GM12892 (cell line): Measurements from ENCODE around the gene AQP6.

ENCODE experiments used
- DNase-seq: peaks from one replicate; pipeline ENCODE4 v3.0.0; 2011; ENCODE audit not compliant: insufficient read length
- FAIRE-seq: peaks from 2 replicates; lab custom pipeline; 2011; peaks lifted over from hg19 to GRCh38; lab: Jason Lieb, UNC
- POLR2A ChIP-seq: IDR thresholded peaks from 2 replicates; pipeline ENCODE4 v1.6.1; 2011; ENCODE audit warnings: low read depth, low read length, control low read depth
- POLR2AphosphoS5 ChIP-seq: IDR thresholded peaks from 2 replicates; pipeline ENCODE4 v1.6.1; 2011; ENCODE audit warnings: low read depth, low read length, control low read depth
- TAF1 ChIP-seq: IDR thresholded peaks from 2 replicates; pipeline ENCODE4 v1.6.1; 2011; ENCODE audit warnings: low read depth, mild to moderate bottlenecking, control low read depth, low read length, borderline replicate concordance

AQP6 gene

DNA sequence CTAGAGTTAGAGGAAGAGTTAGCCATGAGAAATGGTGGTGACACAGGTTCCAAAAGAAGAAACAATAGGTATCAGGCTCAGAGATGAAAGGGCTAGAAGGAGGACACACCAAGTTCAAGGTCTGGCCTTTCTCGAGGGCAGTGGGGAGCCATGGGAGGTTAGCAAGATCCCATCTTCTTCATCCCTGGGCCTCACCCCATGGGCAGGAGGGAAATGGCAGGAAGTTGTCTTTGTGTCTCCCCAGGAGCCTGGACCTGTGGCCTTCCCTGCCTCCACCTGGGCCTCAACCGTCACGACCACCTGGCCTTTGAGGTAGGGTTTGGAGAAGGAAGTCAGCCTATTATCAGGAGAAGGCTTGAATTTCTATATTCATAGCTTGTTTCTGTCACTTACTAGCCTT lies 28.0 kb upstream of the AQP6 start:
- DNase-seq (no peak), FAIRE-seq (no peak)
- TF ChIP-seq POLR2AphosphoS5 (no peak), POLR2A (no peak), TAF1 (no peak)

DNA sequence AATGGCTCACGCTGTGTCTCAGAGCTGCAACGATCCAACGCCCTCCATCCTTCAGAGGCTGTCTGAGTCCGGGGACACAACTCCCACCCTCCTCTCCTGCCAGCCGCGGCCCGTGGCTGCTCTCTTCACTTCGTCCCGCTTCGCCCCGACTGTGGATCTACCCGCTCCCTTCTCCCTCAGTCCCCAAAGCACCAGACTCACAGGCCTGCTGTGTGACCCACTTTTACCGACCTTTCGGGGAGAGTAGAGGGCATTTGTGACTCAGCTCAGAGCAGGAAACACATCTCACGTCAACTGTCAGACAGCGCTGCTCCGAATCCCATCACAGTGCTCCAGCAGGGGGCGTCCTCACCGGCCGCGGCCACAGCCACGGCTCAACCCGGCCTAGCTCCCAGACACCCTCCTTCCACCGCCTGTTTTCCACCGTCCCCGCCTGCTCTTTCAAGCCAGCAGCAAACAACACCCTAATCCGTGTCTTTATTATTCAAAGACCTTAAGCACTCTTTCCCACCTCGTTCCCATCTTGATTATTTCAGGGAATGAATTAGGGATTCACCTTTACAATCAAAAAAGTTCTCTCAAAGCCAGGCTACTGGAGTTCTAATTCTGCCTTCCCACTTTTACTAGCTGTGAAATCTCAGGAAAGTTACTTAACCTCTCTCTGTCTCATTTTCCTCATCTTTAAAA lies 27.2 kb upstream of the AQP6 start:
- DNase-seq (peak; percentile 82), FAIRE-seq (peak; percentile 97)
- TF ChIP-seq TAF1 (no peak), POLR2AphosphoS5 (no peak), POLR2A (no peak)

DNA sequence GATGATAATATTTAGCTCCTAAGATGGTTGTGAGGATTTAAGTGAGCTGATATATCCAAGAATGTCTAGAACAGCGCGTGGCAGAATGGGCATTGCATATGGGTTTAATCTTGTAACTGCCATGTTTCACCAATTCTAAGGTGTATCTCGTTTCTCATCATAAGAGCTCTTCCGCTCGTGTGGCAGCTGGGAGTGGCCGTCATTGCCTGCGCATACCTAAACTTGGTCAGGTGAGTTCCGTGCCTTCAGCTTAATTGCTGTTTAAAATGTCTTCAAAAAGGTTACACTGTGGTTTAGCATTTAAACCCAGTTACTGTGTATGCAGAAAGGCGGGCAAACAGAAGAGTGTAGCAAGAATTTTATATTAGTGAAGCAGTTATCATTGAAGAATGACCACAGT lies 26.7 kb upstream of the AQP6 start:
- no peak for TF ChIP-seq TAF1
- no peak for TF ChIP-seq POLR2A
- no peak for TF ChIP-seq POLR2AphosphoS5
- DNase-seq (no peak), FAIRE-seq (no peak)

DNA sequence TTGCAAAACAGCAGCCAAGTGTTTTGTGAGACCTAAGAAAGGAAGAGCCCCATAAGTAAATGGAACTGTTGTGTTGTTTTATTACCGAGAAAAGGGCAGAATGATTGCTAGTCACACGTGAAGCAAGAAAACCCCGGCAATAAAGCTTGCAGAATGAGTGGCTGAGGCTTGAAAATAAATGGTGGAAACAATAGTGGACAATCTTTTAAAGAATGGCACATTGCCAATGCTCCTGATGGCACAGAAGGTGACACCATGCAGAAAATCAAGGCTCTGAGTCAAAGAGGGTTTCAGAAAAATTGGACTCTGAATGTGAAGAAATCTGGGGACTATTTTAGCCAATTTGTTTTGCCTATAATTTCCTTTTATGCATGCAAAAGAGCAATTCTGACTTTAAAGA lies 26.2 kb upstream of the AQP6 start:
- DNase-seq = no peak
- FAIRE-seq = no peak
- no peak for TF ChIP-seq POLR2A
- no peak for TF ChIP-seq TAF1
- no peak for TF ChIP-seq POLR2AphosphoS5

DNA sequence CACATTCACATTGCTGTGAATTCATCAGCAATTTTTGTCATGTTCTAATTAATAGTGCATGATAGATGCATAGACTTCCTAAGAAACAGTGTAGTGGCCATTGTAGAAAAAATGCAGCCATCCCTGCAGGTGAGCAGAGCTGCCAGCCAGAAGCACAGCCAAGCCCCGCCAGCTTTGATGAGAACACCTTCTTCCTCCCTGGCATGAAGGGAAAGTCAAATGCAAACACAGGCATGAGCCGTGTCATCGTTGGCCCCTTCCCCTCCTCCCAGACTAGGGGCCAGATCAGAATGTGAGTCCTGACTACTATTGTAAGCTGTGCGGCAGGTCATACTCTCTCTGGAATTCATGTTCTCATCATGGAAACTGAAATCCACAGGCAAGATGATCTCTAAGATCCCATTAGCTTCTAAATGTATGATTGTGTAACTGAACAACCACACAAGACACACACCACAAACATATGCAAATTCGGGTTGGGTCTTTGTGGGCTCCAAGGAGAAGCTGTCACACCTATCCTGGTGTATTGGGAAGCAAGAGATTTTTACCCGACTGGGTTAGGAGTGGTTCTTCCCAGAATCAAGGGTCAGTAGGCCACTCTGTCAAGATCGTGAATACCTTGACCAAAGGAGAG lies 25.0 kb upstream of the AQP6 start:
- DNase-seq (no peak), FAIRE-seq (no peak)
- no peak for TF ChIP-seq POLR2A
- TF ChIP-seq POLR2AphosphoS5 = no peak
- no peak for TF ChIP-seq TAF1

DNA sequence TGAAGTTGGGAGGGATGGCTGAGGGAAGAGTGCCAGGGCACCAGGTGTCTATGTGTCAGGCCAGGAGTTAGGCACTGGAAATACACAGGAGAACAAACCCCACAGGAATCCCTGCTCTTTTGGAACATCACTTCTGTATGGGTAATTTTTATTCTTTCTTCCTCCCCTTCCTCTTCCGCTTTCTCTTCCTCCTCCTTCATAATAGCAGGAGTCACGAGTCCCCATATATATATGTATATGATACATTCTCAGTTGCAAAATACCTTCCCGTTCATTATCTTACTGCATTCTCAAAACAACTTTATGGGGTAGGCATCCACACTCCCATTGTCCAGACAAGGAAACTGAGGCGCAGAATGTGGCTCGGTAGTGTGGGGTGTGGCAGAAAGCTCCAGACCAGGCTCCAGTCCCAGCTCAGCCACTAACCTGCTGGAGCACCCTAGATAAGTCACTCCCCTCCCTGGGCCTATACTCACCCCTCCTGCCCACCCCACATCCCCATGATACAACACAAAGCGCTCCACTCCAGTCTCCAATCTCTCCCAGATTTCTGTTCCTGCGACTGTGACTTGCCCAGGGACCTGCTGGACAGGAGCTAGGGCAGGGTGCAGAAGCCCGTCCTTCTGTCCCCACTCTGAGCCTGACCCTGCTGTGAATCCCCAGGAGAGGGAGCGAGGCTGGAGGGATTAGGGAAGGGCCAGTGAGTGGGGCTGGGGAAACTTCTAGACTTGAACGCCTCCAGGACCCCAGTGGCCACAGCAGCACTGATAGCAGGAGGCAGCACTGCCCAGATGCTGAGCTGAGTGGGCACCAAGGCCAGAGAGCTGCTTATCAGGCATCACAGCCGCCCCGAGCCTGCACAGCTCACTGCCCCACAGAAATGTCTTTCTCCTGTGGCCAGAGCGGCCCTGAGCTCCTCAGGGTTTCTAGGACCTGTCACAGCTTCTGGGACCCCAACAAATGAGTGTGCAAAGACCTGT lies 23.6 kb upstream of the AQP6 start:
- DNase-seq = no peak
- TF ChIP-seq TAF1 = no peak
- no peak for FAIRE-seq

DNA sequence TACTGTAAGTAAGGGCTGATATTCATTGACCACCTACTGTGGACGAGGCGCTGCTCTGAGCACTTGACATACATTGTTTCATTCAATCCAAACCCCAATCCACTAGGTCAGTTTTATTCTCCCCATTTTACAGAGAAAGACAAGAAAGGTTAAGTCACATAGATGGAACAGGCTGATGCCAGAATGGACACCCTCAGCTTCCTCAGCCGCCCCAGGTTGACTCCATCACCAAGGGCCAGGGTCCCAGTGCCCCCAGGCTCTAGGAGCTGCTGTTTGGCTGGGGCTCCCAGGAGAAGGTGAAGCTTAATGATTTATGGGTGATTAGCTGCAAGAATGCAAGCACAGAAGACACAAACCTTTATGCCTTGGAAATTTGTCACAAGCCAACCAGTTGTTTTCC lies 22.9 kb upstream of the AQP6 start:
- DNase-seq = no peak
- TF ChIP-seq POLR2A = no peak
- no peak for TF ChIP-seq POLR2AphosphoS5
- TF ChIP-seq TAF1 = no peak
- FAIRE-seq = no peak

DNA sequence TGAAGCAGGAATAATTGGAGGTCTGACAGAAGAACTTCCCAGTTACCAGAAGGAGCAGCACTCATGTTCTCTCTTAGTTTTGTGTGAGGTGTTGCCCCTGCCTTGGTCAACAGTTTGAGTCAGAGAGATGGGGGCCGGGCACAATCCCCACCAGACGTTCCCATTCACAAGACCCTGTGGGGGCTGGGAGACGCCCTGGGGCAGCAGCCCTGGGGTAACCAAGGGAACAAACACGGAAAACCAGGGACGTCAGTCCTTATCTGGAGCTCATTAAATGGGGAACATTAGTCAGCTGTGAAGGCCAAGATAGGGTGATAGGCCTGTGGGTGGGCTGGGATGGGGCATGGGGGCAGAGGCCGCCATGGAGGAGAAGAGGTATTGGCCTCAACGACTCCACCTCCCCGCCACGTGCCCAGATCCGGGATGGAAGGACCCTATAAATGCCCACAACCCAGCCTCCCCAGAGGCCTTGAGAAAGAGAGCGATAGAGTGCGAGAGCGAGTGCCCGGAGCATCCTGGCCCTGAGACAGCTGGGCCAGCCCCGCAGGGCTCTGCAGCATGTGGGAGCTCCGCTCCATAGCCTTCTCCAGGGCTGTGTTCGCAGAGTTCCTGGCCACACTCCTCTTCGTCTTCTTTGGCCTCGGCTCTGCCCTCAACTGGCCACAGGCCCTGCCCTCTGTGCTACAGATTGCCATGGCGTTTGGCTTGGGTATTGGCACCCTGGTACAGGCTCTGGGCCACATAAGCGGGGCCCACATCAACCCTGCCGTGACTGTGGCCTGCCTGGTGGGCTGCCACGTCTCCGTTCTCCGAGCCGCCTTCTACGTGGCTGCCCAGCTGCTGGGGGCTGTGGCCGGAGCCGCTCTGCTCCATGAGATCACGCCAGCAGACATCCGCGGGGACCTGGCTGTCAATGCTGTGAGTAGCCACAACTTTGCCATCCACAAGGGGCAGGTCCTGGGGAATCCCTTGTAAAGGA lies 22.2 kb upstream of the AQP6 start, which contains the start of gene AQP2:
Gene AQP2, plus strand, starts transcription at position 465 of the 979 bp plus-strand sequence. Its CDS starts 94 bp downstream, at position 559.
- DNase-seq = no peak
- TF ChIP-seq TAF1 = no peak
- no peak for TF ChIP-seq POLR2AphosphoS5
- TF ChIP-seq POLR2A = no peak

DNA sequence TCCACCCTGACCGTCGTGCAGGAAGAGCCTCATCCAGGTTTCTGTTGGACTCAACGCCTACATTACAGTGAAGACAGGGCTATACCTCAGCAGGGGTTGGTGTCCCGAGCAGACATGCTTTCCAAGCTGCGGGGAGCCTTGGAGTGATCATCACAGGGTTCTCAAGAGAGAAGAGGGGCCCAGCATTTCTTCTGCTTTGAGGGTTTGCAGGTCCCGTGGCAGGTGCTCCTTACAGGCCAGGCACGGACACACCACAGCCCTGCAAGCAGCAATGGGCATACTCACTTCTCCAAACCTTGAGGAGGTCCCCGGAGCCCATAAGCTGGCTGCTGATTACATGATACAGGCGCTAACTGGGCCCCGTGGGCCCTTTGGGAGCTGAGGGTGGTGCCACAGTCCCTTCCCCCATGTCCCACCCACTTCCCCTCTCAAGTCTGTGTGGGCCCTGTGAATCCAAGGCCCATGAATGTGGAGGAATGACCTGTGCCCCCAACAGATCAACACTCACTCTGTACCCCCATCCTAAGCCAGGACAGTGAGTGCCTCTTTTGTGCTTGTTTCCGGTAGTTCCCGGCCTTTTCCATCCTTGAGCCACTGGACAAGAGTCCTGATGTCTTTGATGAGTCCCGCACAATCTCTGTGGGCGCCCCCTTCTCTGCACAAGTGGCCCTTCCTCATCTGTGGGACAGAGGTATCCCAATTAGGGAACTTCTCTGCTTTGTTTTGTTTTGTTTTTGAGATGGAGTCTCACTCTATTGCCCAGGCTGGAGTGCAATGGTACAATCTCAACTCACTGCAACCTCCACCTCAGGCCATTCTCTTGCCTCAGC lies 21.1 kb upstream of the AQP6 start:
- DNase-seq = no peak
- TF ChIP-seq POLR2AphosphoS5 (no peak), POLR2A (no peak), TAF1 (no peak)
- no peak for FAIRE-seq

More for the DNA sequence above, 22.2 kb upstream of the AQP6 start, which contains the start of gene AQP2:
- FAIRE-seq = no peak
